Hepatic stellate cell (primary cell): ENCODE data around the gene JKAMP.
"Not testable (repeated sequence)": the region's sequence is repeated elsewhere in the genome, so short reads cannot be mapped to it uniquely, and the experiment has no call there.

Experiments used
- DNase-seq: peaks from one replicate; pipeline ENCODE4 v3.0.0; 2011; ENCODE audit warnings: low spot score

Gene JKAMP, protein sequence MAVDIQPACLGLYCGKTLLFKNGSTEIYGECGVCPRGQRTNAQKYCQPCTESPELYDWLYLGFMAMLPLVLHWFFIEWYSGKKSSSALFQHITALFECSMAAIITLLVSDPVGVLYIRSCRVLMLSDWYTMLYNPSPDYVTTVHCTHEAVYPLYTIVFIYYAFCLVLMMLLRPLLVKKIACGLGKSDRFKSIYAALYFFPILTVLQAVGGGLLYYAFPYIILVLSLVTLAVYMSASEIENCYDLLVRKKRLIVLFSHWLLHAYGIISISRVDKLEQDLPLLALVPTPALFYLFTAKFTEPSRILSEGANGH

DNA sequence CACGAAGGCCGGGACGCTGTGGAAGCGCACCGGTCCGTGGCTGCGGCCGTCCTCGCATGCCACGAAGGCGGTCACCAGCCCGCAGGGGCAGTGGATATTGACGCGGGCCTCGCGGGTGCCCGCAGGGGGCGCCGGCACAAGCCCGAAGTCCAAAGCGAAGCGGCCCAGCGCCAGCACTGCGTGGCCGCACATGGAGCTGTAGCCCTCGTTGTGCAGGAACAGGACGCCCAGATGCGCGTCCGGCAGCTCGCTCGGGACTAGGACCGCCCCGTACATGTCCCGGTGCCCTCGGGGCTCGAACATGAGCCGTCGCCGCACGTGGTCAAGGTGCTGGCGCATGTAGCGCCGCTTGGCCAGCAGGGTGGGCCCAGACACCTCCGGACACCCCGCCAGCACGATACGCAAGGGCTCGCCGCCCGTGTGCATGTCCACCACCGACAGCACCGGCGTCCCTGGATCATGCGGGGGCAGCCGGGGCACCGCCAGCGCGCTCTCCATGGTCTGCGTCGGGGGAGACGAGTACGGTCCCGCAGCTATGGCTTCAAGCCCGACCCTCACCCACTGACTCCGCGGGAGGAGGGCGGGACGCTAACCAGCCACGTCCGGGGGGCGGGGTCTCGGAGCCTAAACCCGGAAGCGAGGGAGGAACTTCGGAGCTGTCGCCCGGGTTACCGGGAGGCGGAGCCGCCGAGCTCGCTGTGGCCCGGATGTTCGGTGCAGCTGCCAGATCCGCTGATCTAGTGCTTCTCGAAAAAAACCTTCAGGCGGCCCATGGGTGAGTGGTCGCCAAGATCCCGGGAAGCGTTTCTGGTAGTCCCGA, at the start of gene JKAMP, which contains the start of gene L3HYPDH:
JKAMP (plus strand) TSS at position 699 of the 820 bp plus-strand sequence; CDS start at position 772, 73 bp downstream.
L3HYPDH (minus strand) TSS at position 590 of the 820 bp plus-strand sequence; CDS start at position 498, 92 bp downstream.
- peak; percentile 90 for DNase-seq

DNA sequence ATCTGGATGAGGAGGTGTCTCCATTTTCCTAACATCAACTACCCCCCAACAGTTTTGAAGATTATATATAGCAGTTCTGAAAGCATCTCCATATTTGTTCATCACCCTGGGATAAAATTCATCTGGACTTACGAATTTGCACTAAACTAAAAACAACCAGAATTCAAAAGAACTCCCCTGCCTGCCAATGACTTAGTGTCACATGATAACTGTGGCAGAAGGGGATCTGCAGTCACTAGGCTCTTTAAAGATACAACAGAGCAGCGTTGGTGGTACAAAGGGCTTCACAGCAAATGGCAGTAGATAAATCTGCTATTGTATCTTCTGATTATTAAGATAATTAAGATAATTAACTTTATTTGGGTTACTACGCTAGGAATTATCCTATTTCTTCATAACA, 49.2 kb upstream of the JKAMP start:
- DNase-seq = no peak

DNA sequence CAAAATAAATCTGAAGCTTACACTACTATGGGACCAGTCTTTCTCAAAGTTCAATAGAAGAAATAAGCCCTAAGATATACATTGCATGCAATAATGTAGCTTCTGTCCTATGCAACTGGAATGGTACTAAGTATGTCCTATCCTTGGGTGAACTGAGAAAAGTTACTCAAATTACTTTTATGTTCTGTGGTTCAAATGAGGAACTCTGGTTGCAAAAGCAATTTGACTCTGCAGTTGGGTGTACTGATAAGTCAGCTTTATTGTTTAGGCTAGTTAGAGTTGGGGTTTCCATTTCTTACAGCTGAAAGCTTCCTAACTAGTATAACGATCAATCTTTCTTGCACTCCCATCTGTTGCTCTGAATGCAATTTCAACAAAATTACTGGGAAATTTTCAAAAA, 48.3 kb upstream of the JKAMP start:
- no peak for DNase-seq

DNA sequence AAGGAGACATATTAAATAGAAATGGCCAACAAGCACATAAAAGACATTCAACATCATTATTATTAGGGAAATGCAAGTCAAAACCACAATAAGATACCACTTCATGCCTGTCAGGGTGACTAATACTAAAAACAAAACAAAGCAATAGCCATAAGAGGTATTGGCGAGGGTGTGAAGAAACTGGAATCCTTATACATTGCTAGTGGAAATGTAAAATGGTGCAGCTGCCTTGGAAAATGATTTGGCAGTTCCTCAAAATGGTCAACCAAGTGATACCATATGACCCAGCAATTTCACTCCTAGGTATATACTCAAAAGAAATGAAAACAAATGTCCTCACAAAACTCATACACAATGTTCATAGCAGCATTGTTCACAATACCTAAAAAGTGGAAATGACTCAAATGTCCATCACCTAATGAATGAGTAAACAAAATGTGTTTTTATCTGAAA, 46.1 kb upstream of the JKAMP start:
- DNase-seq = no peak

DNA sequence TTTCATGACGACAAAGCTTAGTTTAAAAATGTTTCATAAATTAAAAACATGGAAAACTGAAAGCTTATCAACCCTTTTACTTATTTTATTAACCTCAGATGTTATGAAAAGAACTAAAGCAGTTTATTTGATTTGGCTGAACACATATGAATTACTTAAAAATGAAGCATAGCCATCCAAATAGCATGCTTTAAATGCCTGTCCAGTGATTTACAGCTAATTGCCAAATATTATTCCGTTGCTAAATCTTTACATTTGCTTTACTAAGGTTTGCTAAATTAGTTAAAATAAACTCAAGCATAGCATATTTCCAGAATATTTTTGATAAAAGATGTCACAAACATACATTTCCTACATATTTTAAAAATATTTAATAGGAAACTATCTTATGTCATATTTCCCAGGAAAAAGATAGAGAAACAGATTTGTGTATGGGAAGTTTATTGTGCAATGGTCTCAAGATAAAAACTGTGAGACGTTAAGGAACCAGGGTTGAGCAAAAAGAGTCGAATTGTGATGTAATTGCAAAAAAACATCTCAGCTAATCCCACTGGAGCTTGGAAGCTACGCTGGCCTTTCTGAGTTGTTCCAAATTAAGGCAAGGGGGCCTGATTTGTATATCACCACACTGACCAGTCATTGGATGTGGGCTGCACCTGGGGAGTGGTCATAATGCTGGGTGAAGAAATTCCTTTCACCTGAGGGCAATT, 44.9 kb upstream of the JKAMP start:
- DNase-seq = peak; percentile 30

DNA sequence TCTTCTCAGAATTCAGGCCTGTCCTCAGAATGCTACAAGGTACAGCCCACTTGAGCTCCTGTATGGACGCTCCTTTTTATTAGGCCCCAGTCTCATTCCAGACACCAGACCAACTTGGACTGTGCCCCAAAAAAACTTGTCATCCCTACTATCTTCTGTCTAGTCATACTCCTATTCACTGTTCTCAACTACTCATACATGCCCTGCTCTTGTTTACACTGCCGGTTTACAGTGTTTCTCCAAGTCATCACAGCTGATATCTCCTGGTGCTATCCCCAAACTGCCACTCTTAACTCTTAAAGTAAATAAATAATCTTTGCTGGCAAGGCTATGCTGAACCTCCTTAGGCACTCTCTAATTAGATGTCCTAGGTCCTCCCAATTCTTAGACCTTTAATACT, 35.6 kb upstream of the JKAMP start:
- DNase-seq = not testable (repeated sequence)

DNA sequence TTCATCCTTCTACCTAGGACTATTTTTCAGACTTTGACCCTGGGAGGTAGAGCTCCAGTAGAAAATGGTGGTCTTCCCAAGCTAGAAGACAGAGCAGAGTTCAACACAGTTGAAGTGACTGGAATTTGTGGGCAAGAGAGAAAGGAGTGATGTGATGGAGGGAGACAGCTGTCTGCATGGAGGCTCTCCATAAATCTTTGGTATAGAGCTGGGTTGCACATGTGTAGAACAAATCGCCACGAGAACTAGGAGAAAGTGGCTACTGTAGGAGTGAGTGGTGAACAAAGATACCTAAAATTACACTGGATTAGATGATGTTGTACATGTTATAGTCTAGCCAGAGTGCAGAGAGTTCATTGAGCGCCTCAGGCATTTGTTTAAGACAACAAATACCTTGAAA, 33.6 kb upstream of the JKAMP start:
- DNase-seq = no peak

DNA sequence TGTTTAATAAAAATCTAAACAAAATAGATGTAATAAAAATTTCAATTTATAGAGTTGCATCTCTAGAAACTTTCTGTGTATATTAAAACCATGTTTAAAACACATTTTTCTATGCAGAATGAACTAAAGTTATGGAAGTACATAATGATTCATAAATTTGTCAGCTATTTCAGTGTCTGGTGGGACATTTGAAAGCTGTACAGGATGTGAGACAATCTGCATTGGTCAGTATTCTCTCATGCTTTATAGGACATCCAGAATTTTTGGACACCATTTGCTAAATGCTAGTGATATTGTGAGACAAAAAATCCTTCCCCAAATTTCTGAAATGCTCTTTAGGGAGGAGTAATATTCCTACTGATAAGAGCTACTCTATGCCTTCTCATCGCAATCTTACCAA, 32.5 kb upstream of the JKAMP start:
- DNase-seq = no peak

DNA sequence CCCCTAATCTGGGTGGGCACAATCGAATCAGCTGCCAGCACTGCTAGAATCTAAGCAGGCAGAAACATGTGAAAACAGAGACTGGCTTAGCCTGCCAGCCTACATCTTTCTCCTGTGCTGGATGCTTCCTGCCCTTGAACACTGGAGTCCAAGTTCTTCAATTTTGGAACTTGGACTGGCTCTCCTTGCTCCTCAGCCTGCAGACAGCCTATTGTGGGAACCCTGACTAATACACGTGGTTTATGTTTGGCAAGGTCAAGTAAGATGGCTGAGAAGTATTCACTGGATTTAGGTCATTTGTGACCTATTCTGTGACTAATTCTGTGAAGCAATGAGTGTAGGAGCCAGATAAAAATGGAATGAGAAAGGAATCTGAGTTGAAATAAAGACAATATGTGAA, 30.2 kb upstream of the JKAMP start:
- peak; percentile 75 for DNase-seq

DNA sequence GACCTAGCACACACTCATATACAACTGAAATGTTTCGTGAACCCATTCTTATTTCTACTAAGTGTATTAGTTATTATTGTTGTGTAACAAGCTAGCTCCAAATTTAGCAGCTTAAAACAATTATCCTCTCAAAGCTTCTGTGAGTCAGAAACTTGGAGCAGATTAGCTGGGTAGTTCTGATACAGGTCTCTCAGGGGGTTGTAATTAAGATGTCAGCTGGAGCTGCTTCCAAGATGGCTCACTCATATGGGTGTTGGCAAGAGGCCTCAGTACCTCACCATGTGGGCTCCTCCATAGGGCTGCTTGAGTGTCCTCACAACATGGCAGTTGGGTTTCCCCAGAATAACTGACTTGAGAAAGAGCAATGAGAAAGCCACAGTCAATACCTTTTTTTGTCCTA, 28.9 kb upstream of the JKAMP start:
- no peak for DNase-seq

DNA sequence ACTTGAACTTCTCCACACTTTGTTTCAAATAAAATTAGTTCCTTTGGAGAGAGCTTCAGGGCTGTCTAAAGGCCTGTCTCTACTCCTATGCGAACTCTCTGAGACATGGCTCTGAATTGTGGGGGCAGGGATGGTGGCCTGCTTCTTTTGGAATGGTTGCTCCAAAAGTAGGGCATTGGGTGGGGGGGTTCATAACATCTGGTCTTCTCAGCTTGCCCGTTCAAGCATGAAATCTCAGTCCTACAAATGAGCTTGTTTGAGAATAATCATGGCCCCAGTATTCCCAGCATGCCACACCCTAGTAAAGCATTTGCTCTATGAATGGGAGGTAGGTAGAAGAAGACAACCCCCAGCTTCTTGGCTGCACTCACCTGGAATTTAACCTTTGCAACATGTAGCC, 25.8 kb upstream of the JKAMP start:
- DNase-seq = no peak

DNA sequence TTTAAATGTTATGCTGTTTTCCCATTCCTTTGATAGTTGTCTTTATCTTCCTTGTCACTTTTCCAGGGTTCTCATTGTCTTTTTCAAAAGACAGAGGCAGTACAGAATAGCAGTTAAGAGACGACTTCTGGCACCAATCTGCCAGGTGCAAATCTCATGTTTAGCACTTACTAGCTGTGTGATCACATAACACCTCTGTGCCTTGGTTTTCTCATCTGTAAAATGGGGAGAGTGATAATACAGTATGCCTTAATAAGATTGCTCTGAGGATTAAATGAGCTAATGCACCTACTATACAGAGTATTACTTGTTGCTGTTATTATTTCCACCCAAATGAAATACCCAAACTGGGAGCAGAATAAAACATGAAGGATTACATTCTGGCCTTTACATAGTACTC, 23.9 kb upstream of the JKAMP start:
- no peak for DNase-seq

DNA sequence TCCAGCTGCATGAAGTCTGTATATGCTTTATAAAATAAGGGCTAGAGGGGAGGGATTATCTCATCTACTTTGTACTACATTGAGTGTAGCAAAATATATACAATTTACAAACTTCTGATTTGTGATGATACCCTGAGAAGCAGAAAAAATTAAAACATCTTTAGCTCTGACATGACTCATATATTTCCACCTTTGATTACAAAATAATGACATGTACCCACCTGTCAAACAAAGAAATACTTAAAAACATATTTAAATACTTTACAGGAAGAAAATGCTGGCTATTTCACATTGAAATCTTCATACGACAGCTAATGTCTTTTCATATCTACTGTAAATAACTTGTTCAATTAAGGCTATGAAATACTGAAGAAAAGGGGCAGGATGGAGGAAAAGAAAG, 22.4 kb upstream of the JKAMP start:
- no peak for DNase-seq

DNA sequence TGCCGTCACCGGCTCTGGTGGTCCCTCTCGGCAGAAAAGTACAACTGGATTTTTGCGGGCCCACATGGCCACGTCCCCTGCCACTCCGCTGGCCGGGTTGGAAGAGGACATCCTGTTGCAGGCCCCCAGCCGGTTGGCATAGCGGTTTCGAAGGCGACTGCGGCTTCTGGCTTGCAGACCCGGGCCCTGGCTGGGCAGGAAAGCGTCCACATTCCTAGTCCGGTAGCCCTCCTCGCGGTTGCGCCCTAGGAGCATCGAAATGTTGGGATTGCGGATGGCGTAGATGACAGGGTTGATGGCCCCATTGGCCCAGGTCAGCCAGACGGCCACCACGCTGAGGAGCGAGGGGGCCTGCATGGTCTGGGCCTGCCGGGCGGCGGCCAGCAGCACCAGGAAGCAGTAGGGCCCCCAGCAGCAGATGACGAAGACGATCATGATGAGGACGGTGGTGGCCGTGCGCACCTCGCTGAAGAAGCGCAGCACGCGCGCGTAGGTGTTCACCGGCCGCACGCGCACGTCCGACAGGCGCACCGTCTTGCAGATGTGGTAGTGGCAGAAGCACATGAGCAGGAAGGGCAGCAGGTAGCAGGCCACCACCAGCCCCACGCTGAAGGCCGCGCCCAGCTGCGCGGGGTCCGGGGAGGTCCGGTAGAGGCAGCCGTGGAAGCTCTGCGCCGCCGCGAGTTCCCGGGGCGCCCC, 20.4 kb upstream of the JKAMP start:
- DNase-seq = no peak

DNA sequence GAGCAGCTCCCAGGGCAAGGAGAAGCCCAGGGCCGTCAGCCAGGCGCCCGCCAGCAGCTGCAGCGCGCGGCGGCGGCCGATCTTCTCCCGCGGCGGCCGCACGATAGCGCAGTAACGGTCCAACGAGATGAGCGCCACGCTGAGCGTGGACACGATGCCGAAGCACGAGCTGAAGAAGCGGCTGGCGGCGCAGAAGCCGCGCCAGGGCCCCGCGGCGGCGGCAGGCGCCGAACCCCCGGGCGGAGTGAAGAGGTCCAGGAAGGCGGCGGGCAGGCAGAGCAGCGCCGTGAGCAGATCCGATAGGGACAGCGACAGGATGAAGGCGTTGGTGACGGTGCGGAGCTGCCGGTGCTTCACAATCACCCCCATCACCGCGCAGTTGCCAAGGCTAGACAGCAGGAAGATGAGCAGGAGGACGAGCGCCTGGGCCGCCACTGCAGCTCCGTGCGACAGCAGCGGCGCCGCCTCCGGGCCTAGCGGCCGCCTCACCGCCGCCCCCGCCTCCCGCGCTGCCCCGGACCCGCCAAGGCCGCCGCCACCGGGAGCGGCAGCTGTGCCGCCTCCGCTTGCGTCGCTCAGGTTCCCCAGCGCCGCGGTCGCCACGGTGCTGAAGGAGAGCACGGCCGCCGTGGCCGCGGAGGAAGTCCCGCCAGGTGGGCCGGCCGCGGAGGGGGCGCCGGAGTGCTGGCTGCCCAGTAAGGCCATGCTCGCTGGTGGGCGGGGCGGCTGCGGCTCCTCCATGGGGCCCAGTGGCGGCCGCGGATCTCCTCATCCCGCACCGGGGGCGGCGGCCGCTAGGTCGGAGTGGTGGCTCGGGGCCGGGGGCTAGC, 19.6 kb upstream of the JKAMP start:
- DNase-seq = peak; percentile 55

DNA sequence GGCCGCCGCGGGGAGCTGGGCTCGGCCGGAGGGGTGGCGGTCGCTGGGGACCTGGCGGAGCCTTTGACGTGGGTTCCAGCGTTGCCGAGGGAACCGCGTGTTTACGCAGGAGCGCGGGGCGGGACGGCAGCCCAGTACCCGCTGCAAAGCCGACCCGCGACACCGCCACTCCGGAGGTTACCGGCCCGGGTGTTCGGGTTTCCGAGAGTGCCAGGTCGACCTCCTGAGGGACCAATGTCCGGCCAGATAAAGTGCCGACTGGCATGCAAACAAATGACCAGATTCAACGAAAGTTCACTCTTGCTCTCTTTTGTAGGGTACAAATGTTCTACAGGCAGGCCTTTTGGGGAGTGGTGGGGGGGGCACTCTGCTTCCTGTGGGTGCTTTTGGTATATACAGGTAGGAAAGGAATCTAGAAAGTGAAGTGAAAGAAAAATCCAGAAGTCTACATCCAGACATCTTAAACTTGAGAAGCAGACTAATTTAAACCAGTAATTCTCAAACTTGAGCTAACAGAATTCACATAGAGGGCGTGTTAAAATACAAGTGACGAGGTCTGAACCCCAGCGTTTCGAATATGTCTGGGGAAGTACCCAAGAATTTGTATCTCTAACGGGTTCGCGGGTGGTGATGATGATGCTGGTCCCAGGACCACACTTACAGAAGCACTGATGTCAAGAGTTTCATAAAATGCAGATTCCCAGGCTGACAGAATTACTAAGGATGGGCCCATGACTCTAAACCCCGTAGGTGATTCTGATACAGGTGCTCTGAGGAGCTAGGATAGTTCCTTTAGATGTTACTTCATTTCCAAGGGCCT, 18.8 kb upstream of the JKAMP start, which contains the start of gene GPR135:
GPR135 (minus strand) TSS at position 65 of the 820 bp plus-strand sequence. CDS start 154 bp downstream, outside the sequence.
- no peak for DNase-seq

DNA sequence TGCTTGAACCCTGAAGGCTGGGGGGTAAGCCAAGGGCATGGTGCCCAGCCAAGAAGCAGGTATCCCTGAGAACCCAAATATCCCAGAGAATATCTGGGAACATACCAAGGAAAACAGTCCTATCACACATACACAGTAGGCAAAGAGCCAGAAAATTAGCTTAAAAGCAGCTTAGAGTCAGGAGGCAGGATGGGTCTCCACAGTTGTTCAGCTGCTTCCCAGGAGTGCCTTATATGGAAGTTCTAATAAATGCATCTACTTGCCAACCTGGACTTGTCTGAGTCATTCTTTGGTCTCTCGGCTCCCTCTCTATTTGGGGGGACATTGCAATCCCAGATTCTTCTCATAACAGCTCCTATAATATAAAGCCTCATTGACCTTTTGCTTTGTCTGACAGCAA, 10.1 kb upstream of the JKAMP start:
- DNase-seq = no peak

DNA sequence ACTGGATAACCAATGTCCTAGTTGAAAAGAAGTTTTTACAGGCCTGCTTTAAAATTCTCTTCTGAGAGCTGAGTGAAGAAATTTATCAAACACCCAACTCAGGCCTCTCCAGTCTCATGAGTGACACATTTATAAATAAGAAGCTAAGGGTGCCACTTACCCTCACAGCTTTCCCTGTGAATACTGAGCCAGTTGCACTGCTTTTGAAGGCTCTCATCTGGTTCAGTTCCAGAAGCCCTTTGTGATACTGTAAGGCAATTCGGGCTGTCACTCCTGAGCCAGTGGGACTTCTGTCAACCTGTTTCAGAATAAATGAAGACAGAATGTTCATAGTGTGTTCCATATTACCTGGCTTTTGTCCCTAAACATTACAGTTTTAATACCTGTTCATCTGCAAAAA, 8.6 kb upstream of the JKAMP start:
- DNase-seq = no peak

DNA sequence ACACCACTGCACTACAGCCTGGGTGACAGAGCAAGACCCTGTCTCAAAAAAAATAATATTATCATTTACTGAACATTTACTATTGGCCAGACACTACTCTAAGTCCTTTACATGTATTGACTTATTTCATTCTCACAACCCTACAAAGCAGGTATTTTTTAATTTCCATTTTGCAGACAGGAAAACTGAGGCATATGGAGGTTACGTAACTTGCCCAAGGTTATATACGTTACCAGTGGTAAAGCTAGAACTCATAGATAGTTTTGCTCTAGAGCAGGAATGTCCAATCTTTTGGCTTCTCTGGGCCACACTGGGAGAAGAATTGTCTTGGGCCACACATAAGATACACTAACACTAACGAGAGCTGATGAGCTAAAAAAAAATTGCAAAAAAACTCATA, 5.8 kb upstream of the JKAMP start:
- no peak for DNase-seq

DNA sequence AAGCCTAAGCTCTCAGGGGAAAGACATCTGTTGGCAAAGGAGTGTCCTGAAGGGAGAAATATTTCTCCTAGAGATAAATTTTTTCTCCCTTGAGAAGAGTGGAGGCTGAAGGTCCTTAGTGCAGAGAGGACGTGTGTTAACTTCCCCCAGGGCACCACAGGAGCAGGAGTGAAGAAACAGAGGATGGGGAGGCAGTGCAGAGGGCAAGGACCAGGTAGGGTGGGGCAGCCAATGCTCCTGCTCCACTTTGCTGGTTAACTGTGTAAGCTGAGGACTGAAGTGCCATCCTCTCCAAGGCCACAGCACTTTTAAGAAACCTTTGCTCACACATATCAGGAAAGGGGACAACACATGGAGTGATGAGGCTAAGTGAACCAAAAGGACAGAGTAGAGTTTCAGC, 4.2 kb upstream of the JKAMP start:
- no peak for DNase-seq
